Brain microvascular endothelial cell (primary cell): Measurements from ENCODE around the gene TIGIT.

ENCODE experiments used
- DNase-seq: peaks from one replicate; pipeline ENCODE4 v3.0.0-alpha.2; 2020
- H3K27ac ChIP-seq: fragments of 250-450 bp; sonication (Bioruptor Pico); 2 replicates; pipeline ENCODE4 v1.5.1; 2020; ENCODE audit warnings: mild to moderate bottlenecking, moderate library complexity
- H3K27me3 ChIP-seq: fragments of 250-450 bp; sonication (Bioruptor Pico); replicated peaks from 2 replicates; pipeline ENCODE4 v1.5.1; 2020; ENCODE audit warnings: mild to moderate bottlenecking
- H3K36me3 ChIP-seq: fragments of 250-450 bp; sonication (Bioruptor Pico); replicated peaks from 2 replicates; pipeline ENCODE4 v1.5.1; 2020; ENCODE audit warnings: mild to moderate bottlenecking
- H3K4me3 ChIP-seq: 2 replicates; pipeline ENCODE4 v1.5.1; 2011; ENCODE audit warnings: low read depth, mild to moderate bottlenecking, control low read depth, low read length, moderate library complexity
- in situ Hi-C: cut with HindIII; loops from 2 replicates; pipeline ENCODE4 v1.10.0; 2017; ENCODE audit warnings: low sequenced_read_pairs, low pct_ligation_motif_present
- TF ChIP-seq, protein P1 (sequence below): IDR thresholded peaks from 2 replicates; pipeline ENCODE4 v1.5.1; 2011; ENCODE audit warnings: low read depth, mild to moderate bottlenecking, moderate library complexity, low read length, control low read depth, inconsistent platforms; ENCODE audit errors: missing control alignments

Gene TIGIT

DNA sequence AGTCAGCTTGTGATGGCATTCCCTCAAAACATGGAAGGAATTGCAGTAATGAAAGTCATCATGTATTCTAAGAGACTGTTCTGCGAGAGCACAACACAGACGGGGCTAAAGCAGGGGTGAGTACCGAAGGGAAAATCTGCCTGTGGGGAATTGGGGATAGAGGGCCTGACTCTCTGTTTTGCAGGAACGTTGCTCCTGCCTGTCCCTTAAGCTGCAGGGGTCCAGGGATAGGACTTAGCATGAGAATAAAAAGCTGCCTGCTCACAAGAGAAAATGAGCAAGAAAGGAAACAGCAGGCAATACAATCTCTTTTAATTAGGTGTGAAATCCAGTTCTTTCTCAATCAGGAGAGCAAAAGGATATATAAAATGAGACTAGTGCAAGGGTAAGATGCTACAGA, 62.2 kb downstream of the TIGIT start:
- in situ Hi-C loops = no loop called here
- TF ChIP-seq, protein P1, sequence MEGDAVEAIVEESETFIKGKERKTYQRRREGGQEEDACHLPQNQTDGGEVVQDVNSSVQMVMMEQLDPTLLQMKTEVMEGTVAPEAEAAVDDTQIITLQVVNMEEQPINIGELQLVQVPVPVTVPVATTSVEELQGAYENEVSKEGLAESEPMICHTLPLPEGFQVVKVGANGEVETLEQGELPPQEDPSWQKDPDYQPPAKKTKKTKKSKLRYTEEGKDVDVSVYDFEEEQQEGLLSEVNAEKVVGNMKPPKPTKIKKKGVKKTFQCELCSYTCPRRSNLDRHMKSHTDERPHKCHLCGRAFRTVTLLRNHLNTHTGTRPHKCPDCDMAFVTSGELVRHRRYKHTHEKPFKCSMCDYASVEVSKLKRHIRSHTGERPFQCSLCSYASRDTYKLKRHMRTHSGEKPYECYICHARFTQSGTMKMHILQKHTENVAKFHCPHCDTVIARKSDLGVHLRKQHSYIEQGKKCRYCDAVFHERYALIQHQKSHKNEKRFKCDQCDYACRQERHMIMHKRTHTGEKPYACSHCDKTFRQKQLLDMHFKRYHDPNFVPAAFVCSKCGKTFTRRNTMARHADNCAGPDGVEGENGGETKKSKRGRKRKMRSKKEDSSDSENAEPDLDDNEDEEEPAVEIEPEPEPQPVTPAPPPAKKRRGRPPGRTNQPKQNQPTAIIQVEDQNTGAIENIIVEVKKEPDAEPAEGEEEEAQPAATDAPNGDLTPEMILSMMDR = no peak
- DNase-seq = no peak
- no peak overlapping the region for H3K27ac ChIP-seq
- H3K27me3 ChIP-seq = no peaks in the 10 kb centered on the region
- H3K4me3 ChIP-seq = no peak overlapping the region
- no peaks in the 10 kb centered on the region for H3K36me3 ChIP-seq

- Histone ChIP-seq H3K4me3 (no peak overlapping the region), H3K27me3 (no peaks in the 10 kb centered on the region), H3K36me3 (no peaks in the 10 kb centered on the region), H3K27ac (no peak overlapping the region)
- no peak for DNase-seq
- TF ChIP-seq, protein P1 = no peak
- in situ Hi-C loops = no loop called here
Observed at GRCh38 chr3:114356525-114356924, 62.7 kb downstream of the TIGIT start.
